HUES64 (cell line): ENCODE measurements around the gene TIE1.

Source experiments
- H3K27ac ChIP-seq: 2 replicates; pipeline ENCODE4 v1.7.0; 2013; ENCODE audit warnings: low read depth, low read length, inconsistent platforms
- H3K27me3 ChIP-seq: 2 replicates; pipeline ENCODE4 v1.6.1; 2013; ENCODE audit warnings: mild to moderate bottlenecking, low read length; ENCODE audit not compliant: insufficient read depth
- H3K36me3 ChIP-seq: 2 replicates; pipeline ENCODE4 v1.6.1; 2013; ENCODE audit warnings: mild to moderate bottlenecking, low read length; ENCODE audit not compliant: insufficient read depth
- H3K4me1 ChIP-seq: 2 replicates; pipeline ENCODE4 v1.6.1; 2013; ENCODE audit warnings: mild to moderate bottlenecking, low read length, moderate library complexity; ENCODE audit not compliant: insufficient read depth
- H3K4me3 ChIP-seq: 2 replicates; pipeline ENCODE4 v1.5.1; 2013; ENCODE audit warnings: mild to moderate bottlenecking, low read length, moderate library complexity
- H3K9ac ChIP-seq: 2 replicates; pipeline ENCODE4 v1.6.1; 2013; ENCODE audit warnings: mild to moderate bottlenecking, low read depth, low read length
- H3K9me3 ChIP-seq: 2 replicates; pipeline ENCODE4 v1.6.1; 2013; ENCODE audit warnings: low read depth, low read length; ENCODE audit not compliant: insufficient read depth
- WGBS: fragments of 150-250, 120-280 bp; methylation state at CpG from one replicate; pipeline ENCODE4 v1.1.7; 2013; ENCODE audit warnings: missing lambda C conversion rate; 5-methylcytosine and 5-hydroxymethylcytosine counted together

TIE1 gene

GRCh38 chr1:43274804-43275180, 26.0 kb upstream of the TIE1 start:
- WGBS = 81% methylated on average over 8 of the region's 8 CpGs
- no peak overlapping the region for H3K27ac ChIP-seq
- no peak overlapping the region for H3K9ac ChIP-seq
- H3K4me3 ChIP-seq = no peak overlapping the region
- no peaks in the 10 kb centered on the region for H3K9me3 ChIP-seq
- H3K36me3 ChIP-seq = no peaks in the 10 kb centered on the region; the same call in 1 of the 2 replicates
- H3K4me1 ChIP-seq = peaks cover 15% of the 10 kb centered on the region
- no peaks in the 10 kb centered on the region for H3K27me3 ChIP-seq

DNA sequence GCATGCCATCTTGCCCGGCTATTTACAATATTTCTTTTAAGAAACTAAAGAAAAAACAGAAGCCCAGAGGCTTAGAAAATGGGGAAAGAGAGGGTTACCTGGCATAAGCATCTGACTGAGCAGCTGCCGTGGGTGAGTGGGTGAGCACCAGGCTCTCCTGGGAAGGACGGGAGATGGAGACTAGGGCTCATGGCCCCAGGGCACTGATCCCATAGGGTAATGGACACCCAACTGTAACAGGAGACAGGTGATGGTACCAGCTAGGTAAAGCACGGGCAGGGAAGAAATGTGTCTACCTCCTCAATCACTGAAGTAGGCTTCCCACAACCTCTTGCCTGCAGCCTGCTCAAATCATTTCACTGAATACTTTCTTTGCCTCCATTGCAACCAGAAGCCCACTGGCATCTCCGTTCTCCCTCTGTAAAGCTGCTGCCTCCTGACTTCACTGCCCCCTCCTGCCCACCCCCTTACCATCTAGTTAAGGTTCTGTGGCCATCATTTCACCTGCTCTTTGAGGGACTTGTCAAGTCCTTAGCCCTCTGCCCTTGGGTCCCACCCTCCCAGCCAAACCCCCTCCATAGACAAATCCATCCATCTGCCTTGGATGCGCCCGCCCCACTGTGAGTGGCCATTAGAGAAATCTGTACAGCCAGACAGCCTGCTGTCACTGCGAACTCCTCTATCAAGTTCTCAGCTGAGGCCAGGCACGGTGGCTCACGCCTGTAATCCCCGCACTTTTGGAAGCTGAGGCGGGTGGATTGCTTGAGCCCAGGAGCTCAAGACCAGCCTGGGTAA, 24.8 kb upstream of the TIE1 start:
- H3K4me1 ChIP-seq = peaks cover 11% of the 10 kb centered on the region
- no peak overlapping the region for H3K27ac ChIP-seq
- no peaks in the 10 kb centered on the region for H3K9me3 ChIP-seq
- no peaks in the 10 kb centered on the region for H3K27me3 ChIP-seq
- no peak overlapping the region for H3K4me3 ChIP-seq
- H3K9ac ChIP-seq = no peak overlapping the region
- H3K36me3 ChIP-seq = no peaks in the 10 kb centered on the region; the same call in 1 of the 2 replicates
- WGBS = 82% methylated on average over 12 of the region's 12 CpGs

GRCh38 chr1:43276673-43277072, 24.1 kb upstream of the TIE1 start:
- WGBS = 84% methylated on average over 7 of the region's 7 CpGs
- Histone ChIP-seq H3K4me1 (peaks cover 5% of the 10 kb centered on the region; the same call in 1 of the 2 replicates), H3K27me3 (no peaks in the 10 kb centered on the region), H3K9me3 (no peaks in the 10 kb centered on the region), H3K9ac (no peak overlapping the region), H3K4me3 (no peak overlapping the region), H3K27ac (no peak overlapping the region), H3K36me3 (no peaks in the 10 kb centered on the region; the same call in 1 of the 2 replicates)

DNA sequence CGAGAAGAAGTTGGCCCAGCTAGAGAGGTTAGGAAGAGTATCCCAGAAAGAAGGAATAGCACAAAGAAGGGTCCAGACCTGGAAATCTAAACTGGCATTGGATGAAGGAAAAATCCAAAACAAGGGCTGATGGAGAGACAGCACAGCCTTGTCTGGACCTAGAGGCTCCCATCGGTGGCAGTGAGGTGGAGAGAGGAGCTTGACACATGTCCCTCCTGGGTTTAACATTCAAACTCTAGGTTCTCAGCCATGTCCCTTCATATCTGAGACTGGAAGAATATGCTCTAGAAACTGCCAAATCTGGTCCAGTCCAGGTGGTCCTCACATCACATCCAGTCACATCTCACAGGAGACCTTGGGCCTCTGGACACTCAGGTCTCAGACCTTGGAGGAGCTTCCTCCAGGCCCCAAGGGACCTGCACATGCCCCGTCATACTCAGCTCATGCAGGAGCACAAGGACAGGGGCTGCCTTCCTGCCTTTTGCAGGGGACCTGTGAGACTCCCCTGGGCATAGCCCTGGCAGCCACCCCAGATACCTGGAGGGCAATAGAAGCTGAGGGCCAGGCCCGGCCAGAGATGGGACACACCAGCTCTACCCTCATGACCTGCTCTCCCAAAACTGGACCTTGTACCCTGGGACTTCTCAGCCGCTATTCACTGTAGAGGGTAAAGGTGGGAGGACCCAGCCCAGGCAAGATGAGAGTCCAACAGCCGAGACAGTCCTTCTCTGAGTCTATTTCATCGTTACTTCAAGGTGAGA, 23.5 kb upstream of the TIE1 start:
- H3K27me3 ChIP-seq = no peaks in the 10 kb centered on the region
- H3K36me3 ChIP-seq = no peaks in the 10 kb centered on the region; the same call in 1 of the 2 replicates
- H3K9ac ChIP-seq = no peak overlapping the region
- H3K4me1 ChIP-seq = peaks cover 3% of the 10 kb centered on the region; the same call in 1 of the 2 replicates
- no peak overlapping the region for H3K27ac ChIP-seq
- H3K9me3 ChIP-seq = no peaks in the 10 kb centered on the region
- no peak overlapping the region for H3K4me3 ChIP-seq
- WGBS = 94% methylated on average over 7 of the region's 7 CpGs

GRCh38 chr1:43279161-43279560, 21.6 kb upstream of the TIE1 start:
- 92% methylated on average over 5 of the region's 5 CpGs for WGBS
- Histone ChIP-seq H3K9me3 (no peaks in the 10 kb centered on the region), H3K4me3 (no peak overlapping the region), H3K27me3 (no peaks in the 10 kb centered on the region), H3K9ac (no peak overlapping the region), H3K4me1 (peaks cover 2% of the 10 kb centered on the region; the same call in 1 of the 2 replicates), H3K27ac (no peak overlapping the region), H3K36me3 (no peaks in the 10 kb centered on the region)

DNA sequence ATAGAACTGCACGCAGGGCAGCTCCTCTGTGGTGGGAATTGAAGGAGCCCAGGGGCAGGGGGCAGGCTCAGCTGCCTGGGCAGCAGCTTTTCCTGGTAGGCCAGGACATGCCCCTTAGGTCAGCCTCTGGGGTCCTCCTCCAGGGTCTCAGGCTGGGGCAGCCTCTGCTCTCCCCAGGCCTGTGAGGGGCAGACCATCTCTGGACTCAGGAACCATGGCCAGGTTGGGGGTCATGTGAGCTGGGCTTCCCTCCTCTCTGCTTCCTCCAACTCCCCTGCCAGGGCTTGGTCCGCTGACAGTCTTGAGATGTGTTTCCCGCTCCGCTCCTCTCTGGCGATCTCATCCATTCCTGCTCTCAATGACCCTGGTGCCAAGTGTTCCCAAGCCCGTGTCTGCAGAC, 21.1 kb upstream of the TIE1 start:
- H3K9me3 ChIP-seq = no peaks in the 10 kb centered on the region
- H3K9ac ChIP-seq = no peak overlapping the region
- no peaks in the 10 kb centered on the region for H3K27me3 ChIP-seq
- no peak overlapping the region for H3K27ac ChIP-seq
- no peaks in the 10 kb centered on the region for H3K36me3 ChIP-seq
- no peaks in the 10 kb centered on the region for H3K4me1 ChIP-seq
- 91% methylated on average over 6 of the region's 6 CpGs for WGBS
- H3K4me3 ChIP-seq = no peak overlapping the region

DNA sequence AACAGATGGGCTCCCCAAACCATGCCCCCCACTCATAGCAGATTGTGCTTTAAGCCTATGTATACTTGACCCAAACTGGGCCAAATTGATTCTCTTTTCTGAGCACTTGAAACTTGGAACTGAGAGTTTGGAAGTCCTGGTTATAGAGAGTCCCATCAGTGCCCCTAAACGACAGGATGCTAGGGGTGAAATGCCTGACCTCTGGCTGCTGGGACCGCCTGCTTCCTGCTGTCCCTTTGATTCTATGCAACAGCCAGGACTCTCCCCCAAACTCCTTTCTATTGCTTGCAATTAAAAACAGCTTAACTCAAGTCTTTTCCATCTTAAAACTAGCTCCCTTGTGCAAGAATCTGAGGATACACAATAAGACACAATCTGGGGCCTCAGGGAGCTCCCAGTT, 20.1 kb upstream of the TIE1 start:
- H3K9ac ChIP-seq = no peak overlapping the region
- peaks cover 6% of the 10 kb centered on the region for H3K4me1 ChIP-seq
- H3K27ac ChIP-seq = no peak overlapping the region
- no peaks in the 10 kb centered on the region for H3K9me3 ChIP-seq
- no peak overlapping the region for H3K4me3 ChIP-seq
- H3K36me3 ChIP-seq = no peaks in the 10 kb centered on the region
- WGBS = 67% methylated on average over 2 of the region's 2 CpGs
- H3K27me3 ChIP-seq = no peaks in the 10 kb centered on the region

GRCh38 chr1:43282220-43283195, 18.3 kb upstream of the TIE1 start:
- H3K36me3 ChIP-seq = no peaks in the 10 kb centered on the region
- no peak overlapping the region for H3K4me3 ChIP-seq
- 87% methylated on average over 15 of the region's 15 CpGs for WGBS
- H3K9ac ChIP-seq = no peak overlapping the region
- no peaks in the 10 kb centered on the region for H3K27me3 ChIP-seq
- no peak overlapping the region for H3K27ac ChIP-seq
- H3K4me1 ChIP-seq = peaks cover 11% of the 10 kb centered on the region
- no peaks in the 10 kb centered on the region for H3K9me3 ChIP-seq

- Histone ChIP-seq H3K4me1 (peaks cover 11% of the 10 kb centered on the region), H3K27ac (no peak overlapping the region), H3K4me3 (no peak overlapping the region), H3K9me3 (no peaks in the 10 kb centered on the region), H3K36me3 (no peaks in the 10 kb centered on the region), H3K9ac (no peak overlapping the region), H3K27me3 (no peaks in the 10 kb centered on the region)
- WGBS = 93% methylated on average over 3 of the region's 3 CpGs
Measured at GRCh38 chr1:43284065-43284464, 16.7 kb upstream of the TIE1 start.

DNA sequence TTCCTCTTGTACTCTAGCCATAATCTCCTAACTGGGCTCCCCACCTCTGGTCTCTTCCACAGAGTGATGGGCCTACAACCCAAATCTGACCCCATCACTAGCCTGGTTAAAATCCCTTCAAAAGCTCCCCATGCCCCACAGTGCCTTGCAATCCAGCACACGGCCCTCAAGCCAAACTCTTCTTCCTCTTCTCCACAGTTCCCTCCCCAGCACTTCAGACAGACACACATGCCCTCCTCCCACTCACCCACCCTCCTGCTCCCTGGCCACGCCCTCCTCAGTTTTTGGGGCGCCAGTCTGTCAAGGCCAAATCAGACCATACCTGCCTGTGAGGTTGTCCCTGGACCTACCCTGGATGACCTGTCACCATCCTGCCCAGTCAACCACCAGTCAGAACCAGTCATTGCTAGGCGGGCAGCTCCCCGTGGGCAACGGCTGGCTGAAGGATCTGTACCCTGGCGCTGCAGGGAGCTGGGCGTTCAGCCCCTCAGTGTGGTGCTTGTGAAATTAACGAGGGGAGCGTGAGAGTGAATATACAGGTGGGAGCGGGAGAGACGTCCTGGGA, 16.2 kb upstream of the TIE1 start:
- no peak overlapping the region for H3K9ac ChIP-seq
- whole genome bisulfite sequencing = 84% methylated on average over 12 of the region's 12 CpGs
- H3K4me3 ChIP-seq = peak overlapping the region; percentile 54
- no peaks in the 10 kb centered on the region for H3K27me3 ChIP-seq
- H3K4me1 ChIP-seq = peaks cover 11% of the 10 kb centered on the region
- H3K9me3 ChIP-seq = no peaks in the 10 kb centered on the region
- no peaks in the 10 kb centered on the region for H3K36me3 ChIP-seq
- no peak overlapping the region for H3K27ac ChIP-seq
